Hematopoietic multipotent progenitor cell treated with erythropoietin and hydrocortisone succinate and interleukin-3 and kit ligand, for 6 days (in vitro differentiated cells): ENCODE measurements around the gene CHRNB2.
A peak's percentile ranks its signal among the peaks of the same experiment; 100 is the strongest.

Experiments
- DNase-seq: peaks from one replicate; pipeline ENCODE4 v3.0.0-alpha.2; 2015

The CHRNB2 gene

GRCh38 chr1:154553056-154554030, 14.2 kb upstream of the CHRNB2 start:
- DNase-seq: no peak

GRCh38 chr1:154556422-154556821, 11.2 kb upstream of the CHRNB2 start:
- DNase-seq: no peak

DNA sequence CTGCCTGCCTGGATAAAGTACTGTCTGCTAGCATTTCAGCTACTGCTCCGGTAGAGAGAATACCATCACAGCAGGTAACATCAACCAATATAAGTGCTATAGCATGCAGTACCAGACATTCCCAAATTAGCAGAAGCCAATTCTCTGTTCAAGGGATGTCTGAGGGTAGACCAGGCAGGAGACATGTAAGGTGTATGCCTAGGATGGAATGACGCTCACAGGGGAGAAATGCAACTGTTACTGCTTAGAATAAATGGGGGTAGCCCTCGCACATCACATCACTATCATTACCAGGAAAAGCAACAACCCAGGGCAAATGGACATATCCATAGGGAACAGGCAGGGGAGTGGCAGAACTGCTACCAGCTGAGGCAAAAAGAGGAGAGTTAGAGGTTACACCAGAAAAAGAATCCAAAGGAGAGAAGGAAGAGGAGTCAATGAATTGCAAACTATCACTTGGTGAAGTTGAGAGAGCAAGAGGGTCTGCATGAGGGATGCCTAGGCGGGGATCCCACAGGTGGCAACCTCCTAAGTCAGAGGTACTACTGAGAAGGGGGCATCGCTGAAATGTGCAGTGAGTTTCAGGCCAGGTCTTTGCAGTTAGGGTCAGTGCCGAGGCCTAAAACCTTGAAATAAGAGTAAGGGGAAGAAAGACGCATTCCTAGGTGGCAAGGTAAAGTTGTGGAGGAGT, 10.2 kb upstream of the CHRNB2 start:
- no peak for DNase-seq

- DNase-seq: peak; percentile 47
Measured at GRCh38 chr1:154557939-154558719, 9.4 kb upstream of the CHRNB2 start, which contains the start of gene UBE2Q1. TSS of gene UBE2Q1 (minus strand) at chr1:154558662. CDS start at chr1:154558553, 109 bp downstream.

- DNase-seq: peak; percentile 99
Measured at GRCh38 chr1:154558720-154559465, 8.7 kb upstream of the CHRNB2 start.

DNA sequence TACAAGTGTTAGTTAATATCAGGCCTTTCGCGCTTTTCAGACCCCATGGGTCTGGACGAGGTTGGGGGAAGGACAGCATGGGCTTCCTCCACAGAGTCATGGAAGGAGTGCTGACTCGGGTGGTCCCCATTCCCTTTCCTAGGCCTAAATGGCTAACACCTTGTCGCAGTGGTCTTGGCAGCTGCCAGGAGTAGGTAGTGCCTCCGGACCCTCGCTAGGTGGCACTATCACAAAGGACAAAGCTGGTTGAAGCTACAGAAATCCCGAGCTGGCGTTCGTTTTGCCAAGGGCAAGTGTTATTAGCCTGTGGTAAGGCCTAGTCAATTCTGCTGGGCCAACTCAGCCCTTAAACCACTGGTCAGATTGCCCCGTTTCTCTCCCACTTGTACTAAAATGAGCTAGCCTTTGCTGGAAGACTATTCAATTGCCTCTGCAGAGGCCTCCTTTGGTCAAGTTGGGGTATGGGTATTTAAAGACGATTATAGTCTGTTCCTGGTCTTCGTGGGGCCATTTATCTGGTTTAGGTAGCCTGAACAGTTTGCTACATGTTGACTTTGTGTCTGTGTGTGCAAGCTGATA, 8.0 kb upstream of the CHRNB2 start:
- peak; percentile 97 for DNase-seq

- no peak for DNase-seq
Measured at GRCh38 chr1:154565876-154566275, 1.7 kb upstream of the CHRNB2 start.

DNA sequence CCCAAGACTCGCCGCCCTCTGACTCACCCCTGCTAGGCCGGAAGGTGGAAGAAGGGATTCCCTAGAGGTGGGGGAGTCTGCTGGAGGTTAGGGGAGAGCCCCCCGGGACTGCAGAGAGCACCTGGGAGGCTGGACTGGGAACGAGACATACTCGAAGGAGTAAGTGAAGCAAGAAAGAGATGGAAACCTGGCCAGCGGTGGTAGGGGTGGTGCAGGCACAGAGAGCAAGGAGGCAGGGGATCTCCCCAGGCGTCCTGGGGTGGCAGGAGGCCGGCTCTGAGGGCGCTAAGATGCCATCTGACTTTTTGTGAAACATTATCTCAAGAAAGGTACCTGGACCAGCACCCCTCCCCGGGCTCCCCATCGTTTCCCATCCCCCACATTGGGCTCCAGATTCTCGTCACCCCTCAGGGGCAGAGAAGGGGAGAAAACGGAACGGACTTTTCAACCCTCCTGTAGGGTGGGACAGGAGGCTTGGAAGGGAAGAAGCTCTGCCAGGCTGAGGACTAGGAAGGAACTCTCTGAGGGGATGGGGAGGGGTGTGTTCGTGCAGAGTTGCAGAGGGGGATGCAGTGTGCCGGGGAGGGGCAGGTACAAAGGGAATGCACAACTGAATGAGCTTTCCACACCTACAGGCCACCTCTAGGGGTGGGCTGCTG, 708 bp downstream of the CHRNB2 start:
- DNase-seq: no peak

- no peak for DNase-seq
Measured at GRCh38 chr1:154571244-154571963, 3.8 kb downstream of the CHRNB2 start.

- no peak for DNase-seq
Measured at GRCh38 chr1:154571964-154572288, 4.3 kb downstream of the CHRNB2 start.

GRCh38 chr1:154572468-154573167, 5.0 kb downstream of the CHRNB2 start:
- DNase-seq: no peak

GRCh38 chr1:154573168-154573510, 5.6 kb downstream of the CHRNB2 start:
- DNase-seq: no peak

- DNase-seq: peak; percentile 68
Measured at GRCh38 chr1:154574716-154575115, 7.1 kb downstream of the CHRNB2 start.

GRCh38 chr1:154575147-154575927, 7.8 kb downstream of the CHRNB2 start:
- no peak for DNase-seq

GRCh38 chr1:154575951-154576566, 8.5 kb downstream of the CHRNB2 start:
- no peak for DNase-seq

DNA sequence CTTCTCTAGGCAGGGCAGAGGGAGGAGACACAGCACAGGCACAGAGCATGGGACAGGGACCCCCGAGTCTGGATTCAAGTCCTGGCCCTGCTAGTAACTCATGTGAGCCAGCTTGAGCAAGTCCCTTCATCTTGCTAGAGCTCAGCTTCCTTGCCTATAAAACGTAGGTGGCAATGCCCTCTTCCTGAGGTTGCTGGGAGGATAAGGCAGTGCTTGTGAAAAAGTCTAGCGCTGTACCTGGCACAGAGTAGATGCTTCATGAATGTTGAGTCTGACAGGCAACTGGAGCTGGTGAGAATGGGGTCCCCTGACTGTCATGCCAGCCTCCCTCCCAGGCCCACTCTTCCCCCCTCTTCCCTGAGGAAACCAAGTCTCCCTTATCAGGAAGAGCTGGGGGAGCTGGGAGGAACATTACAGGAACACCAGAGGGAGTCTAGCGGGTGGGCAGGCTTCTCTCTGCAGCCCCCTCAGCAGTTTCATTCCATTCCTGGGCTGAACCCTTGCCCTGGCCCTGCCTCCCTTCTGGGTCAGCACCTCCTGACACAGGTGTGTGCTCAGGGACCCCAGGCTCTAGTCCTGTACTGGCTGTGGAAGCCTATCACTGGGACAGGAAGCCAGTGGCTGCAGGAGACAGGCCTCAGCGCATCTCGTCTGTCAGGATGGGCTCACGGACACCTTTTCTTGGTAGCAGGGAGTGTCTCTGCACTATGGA, 9.9 kb downstream of the CHRNB2 start:
- no peak for DNase-seq

DNA sequence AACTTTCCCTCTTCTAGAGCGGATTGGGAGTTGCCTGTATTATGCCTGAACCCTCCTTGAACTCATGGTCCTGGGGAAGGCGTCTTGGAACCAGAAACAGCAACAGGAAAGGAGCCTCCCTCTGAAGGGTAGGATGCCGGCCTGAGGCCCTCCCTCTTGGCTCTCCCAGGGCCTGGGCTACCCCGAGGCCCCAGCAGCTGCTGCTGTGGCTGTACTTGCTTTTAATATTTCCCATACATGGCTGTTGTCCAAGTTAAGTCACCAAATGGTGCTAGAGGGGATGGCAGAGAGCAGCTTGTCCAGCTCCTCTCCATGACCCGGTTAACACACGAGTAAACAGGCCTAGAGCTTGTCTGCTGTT, 10.5 kb downstream of the CHRNB2 start:
- DNase-seq: no peak

DNA sequence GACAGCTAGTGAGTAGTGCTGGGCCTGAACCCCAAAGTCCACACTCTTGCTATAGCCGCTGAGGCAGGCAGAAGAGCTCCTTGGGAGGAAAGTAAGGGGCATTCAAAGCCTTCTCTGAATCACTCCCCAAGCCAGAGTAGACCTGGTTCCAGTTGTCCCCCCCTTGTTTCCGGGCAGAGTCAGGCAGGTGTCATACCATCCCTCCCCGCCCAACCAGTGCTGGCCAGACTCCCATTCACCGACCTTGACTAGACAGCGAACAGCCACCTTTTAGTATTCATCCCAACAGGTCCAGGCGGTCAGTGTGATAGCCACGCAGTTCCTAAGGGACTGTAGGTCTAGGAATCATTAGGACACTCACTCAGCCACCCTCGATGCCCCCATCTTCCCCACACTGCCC, 11.8 kb downstream of the CHRNB2 start:
- DNase-seq: no peak
